Neural cell (in vitro differentiated cells): ENCODE measurements around the gene DCLK1. TPM values are rescaled to one million over a fixed set of nuclear protein-coding genes. Genes with fewer than 3 reads are reported as not detected.

Experiments used
- H2AFZ ChIP-seq: fragments of 200-600, 300-800 bp; sonication (generic), shearing (Covaris generic); 2 replicates; pipeline ENCODE4 v1.6.0; 2014; ENCODE audit warnings: low read depth, mild to moderate bottlenecking, antibody characterized with exemption, low read length, moderate library complexity
- H3F3A ChIP-seq: fragments of 200-600 bp; shearing (Covaris generic); 2 replicates; pipeline ENCODE4 v1.6.1; 2016; ENCODE audit warnings: mild to moderate bottlenecking, moderate library complexity, mixed read lengths, antibody characterized with exemption, low read length; ENCODE audit not compliant: insufficient read depth, poor library complexity, severe bottlenecking
- H3K27ac ChIP-seq: fragments of 200-600, 300-800 bp; sonication (generic), shearing (Covaris generic); 2 replicates; pipeline ENCODE4 v1.5.1; 2014; ENCODE audit warnings: mild to moderate bottlenecking, low read length, moderate library complexity
- H3K27me3 ChIP-seq: fragments of 300-800, 200-600 bp; sonication (generic), shearing (Covaris generic); 2 replicates; pipeline ENCODE4 v1.6.0; 2014; ENCODE audit warnings: mild to moderate bottlenecking, low read depth, low read length, moderate library complexity; ENCODE audit not compliant: insufficient read depth
- H3K36me3 ChIP-seq: fragments of 300-800, 200-600 bp; sonication (generic), shearing (Covaris generic); 2 replicates; pipeline ENCODE4 v1.5.1; 2014; ENCODE audit warnings: mild to moderate bottlenecking, antibody characterized with exemption, low read length, moderate library complexity; ENCODE audit not compliant: insufficient read depth
- H3K4me2 ChIP-seq: fragments of 300-800, 200-600 bp; sonication (generic), shearing (Covaris generic); 2 replicates; pipeline ENCODE4 v1.6.0; 2014; ENCODE audit warnings: mild to moderate bottlenecking, low read length
- H3K4me3 ChIP-seq: fragments of 300-800, 200-600 bp; sonication (generic), shearing (Covaris generic); 2 replicates; pipeline ENCODE4 v1.5.1; 2014; ENCODE audit warnings: mild to moderate bottlenecking, low read length, moderate library complexity
- H3K79me2 ChIP-seq: fragments of 200-600 bp; shearing (Covaris generic); replicated peaks from 2 replicates; pipeline ENCODE4 v1.6.0; 2014; ENCODE audit warnings: mild to moderate bottlenecking, low read length, moderate library complexity; ENCODE audit not compliant: insufficient read depth
- H3K9ac ChIP-seq: fragments of 300-800, 200-600 bp; sonication (generic), shearing (Covaris generic); 2 replicates; pipeline ENCODE4 v1.6.1; 2016; ENCODE audit warnings: mild to moderate bottlenecking, low read length, mixed read lengths
- H3K9me2 ChIP-seq: fragments of 200-600 bp; shearing (Covaris generic); 2 replicates; pipeline ENCODE4 v1.6.1; 2016; ENCODE audit warnings: mild to moderate bottlenecking, low read length, mixed read lengths; ENCODE audit not compliant: insufficient read depth
- H3K9me3 ChIP-seq: fragments of 200-600, 300-800 bp; sonication (generic), shearing (Covaris generic); 2 replicates; pipeline ENCODE4 v1.6.1; 2016; ENCODE audit warnings: mild to moderate bottlenecking, mixed run types, low read length, moderate library complexity, mixed read lengths
- H4K20me1 ChIP-seq: fragments of 200-600 bp; shearing (Covaris generic); 2 replicates; pipeline ENCODE4 v1.6.1; 2016; ENCODE audit warnings: mild to moderate bottlenecking, mixed run types; ENCODE audit not compliant: insufficient read depth
- EP300 ChIP-seq: fragments of 450-650 bp; conservative IDR thresholded peaks from 2 replicates; pipeline ENCODE4 v1.6.1; 2014; ENCODE audit warnings: antibody characterized with exemption, mild to moderate bottlenecking, moderate library complexity; ENCODE audit not compliant: poor library complexity, severe bottlenecking
- EZH2 ChIP-seq: fragments of 200-600, 300-800 bp; shearing (Covaris generic), sonication (generic); IDR thresholded peaks from 2 replicates; pipeline ENCODE4 v1.6.1; 2014; ENCODE audit warnings: antibody characterized with exemption, low read length, borderline replicate concordance, mild to moderate bottlenecking; ENCODE audit not compliant: insufficient read depth, poor library complexity, severe bottlenecking
- MXI1 ChIP-seq: fragments of 450-650 bp; conservative IDR thresholded peaks from 2 replicates; pipeline ENCODE4 v1.6.1; 2014; ENCODE audit warnings: antibody characterized with exemption, mild to moderate bottlenecking; ENCODE audit not compliant: poor library complexity, severe bottlenecking
- POLR2AphosphoS5 ChIP-seq: IDR thresholded peaks from 2 replicates; pipeline ENCODE4 v1.6.1; 2012
- SMC3 ChIP-seq: fragments of 450-650 bp; conservative IDR thresholded peaks from 2 replicates; pipeline ENCODE4 v1.6.1; 2014; ENCODE audit warnings: antibody characterized with exemption, mild to moderate bottlenecking, moderate library complexity; ENCODE audit not compliant: poor library complexity
- TAF1 ChIP-seq: IDR thresholded peaks from 2 replicates; pipeline ENCODE4 v1.6.1; 2012; ENCODE audit warnings: low read depth
- polyA plus RNA-seq: library from polyadenylated mRNA; depleted of rRNA; stranded (reverse); fragments of >200 nt; gene quantifications from 2 replicates; pipeline ENCODE4 v1.2.3, GENCODE V29; 2014
- TF ChIP-seq, protein P1 (sequence below): IDR thresholded peaks from 2 replicates; pipeline ENCODE4 v1.6.1; 2012; ENCODE audit warnings: borderline replicate concordance

Gene DCLK1
- polyA plus RNA-seq, 1 donor from 2014 or later = 124 TPM

DNA sequence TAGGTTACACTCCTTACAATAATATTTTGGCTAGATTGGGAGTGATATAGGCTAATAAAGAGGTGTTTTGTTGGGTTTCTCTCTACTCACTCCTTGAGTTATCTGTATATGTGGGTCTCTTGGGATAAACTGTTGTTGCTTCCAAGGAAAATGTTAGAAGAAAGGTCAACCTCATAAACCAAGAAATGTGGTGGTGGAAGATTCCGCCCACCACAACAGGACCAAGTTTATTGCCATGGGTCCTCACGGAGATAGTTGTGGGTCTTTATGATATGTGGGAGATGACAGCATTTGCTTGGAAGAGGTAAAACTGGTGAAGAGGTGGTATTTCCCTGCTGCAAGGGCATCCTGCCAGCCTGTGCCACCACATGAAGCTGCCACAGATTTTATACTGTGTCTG is 259.6 kb downstream of the DCLK1 start:
- no peak overlapping the region for H2AFZ ChIP-seq
- H3K27me3 ChIP-seq = no peaks in the 10 kb centered on the region
- H3K4me3 ChIP-seq = no peak overlapping the region
- H3K9me2 ChIP-seq = no peaks in the 10 kb centered on the region
- no peaks in the 10 kb centered on the region for H3K79me2 ChIP-seq
- no peaks in the 10 kb centered on the region for H4K20me1 ChIP-seq
- H3K27ac ChIP-seq = no peak overlapping the region
- no peak overlapping the region for H3K4me2 ChIP-seq
- H3F3A ChIP-seq = no peaks in the 10 kb centered on the region
- no peaks in the 10 kb centered on the region for H3K36me3 ChIP-seq
- H3K9ac ChIP-seq = no peak overlapping the region
- no peak for TF ChIP-seq TAF1
- no peak for TF ChIP-seq SMC3
- no peak for TF ChIP-seq POLR2AphosphoS5
- no peak for TF ChIP-seq MXI1
- TF ChIP-seq, protein P1, sequence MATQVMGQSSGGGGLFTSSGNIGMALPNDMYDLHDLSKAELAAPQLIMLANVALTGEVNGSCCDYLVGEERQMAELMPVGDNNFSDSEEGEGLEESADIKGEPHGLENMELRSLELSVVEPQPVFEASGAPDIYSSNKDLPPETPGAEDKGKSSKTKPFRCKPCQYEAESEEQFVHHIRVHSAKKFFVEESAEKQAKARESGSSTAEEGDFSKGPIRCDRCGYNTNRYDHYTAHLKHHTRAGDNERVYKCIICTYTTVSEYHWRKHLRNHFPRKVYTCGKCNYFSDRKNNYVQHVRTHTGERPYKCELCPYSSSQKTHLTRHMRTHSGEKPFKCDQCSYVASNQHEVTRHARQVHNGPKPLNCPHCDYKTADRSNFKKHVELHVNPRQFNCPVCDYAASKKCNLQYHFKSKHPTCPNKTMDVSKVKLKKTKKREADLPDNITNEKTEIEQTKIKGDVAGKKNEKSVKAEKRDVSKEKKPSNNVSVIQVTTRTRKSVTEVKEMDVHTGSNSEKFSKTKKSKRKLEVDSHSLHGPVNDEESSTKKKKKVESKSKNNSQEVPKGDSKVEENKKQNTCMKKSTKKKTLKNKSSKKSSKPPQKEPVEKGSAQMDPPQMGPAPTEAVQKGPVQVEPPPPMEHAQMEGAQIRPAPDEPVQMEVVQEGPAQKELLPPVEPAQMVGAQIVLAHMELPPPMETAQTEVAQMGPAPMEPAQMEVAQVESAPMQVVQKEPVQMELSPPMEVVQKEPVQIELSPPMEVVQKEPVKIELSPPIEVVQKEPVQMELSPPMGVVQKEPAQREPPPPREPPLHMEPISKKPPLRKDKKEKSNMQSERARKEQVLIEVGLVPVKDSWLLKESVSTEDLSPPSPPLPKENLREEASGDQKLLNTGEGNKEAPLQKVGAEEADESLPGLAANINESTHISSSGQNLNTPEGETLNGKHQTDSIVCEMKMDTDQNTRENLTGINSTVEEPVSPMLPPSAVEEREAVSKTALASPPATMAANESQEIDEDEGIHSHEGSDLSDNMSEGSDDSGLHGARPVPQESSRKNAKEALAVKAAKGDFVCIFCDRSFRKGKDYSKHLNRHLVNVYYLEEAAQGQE = no peak
- no peak for TF ChIP-seq EP300
- no peak for TF ChIP-seq EZH2
- H3K9me3 ChIP-seq = no peaks in the 10 kb centered on the region

DNA sequence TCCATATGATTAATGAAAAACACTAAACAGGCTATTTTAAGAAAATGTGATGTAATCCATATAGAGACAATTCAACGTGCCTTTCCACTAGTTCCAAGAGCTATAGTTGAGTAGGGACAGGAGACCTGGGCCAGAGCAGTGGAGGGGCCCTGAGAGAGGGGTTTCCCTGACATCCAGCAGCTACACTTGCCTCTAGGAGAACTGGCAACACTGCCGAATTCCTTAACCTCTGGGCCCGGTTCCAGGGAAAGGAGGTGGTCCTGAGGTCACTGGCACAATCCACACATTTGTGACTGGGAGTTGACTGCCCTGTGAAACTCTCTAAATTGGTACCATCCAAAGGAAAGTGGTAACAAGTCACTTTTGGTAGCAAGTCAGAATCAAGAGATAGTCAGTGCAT is 264.4 kb downstream of the DCLK1 start:
- H3K4me2 ChIP-seq = no peak overlapping the region
- H3K27me3 ChIP-seq = no peaks in the 10 kb centered on the region
- no peaks in the 10 kb centered on the region for H3K9me3 ChIP-seq
- H3K36me3 ChIP-seq = no peaks in the 10 kb centered on the region
- no peak overlapping the region for H3K9ac ChIP-seq
- no peaks in the 10 kb centered on the region for H3K9me2 ChIP-seq
- H3K4me3 ChIP-seq = no peak overlapping the region
- no peaks in the 10 kb centered on the region for H3F3A ChIP-seq
- H3K27ac ChIP-seq = no peak overlapping the region
- TF ChIP-seq, protein P1 = no peak
- no peak for TF ChIP-seq MXI1
- no peak for TF ChIP-seq EZH2
- no peak for TF ChIP-seq SMC3
- no peak overlapping the region for H2AFZ ChIP-seq
- H3K79me2 ChIP-seq = no peaks in the 10 kb centered on the region
- H4K20me1 ChIP-seq = no peaks in the 10 kb centered on the region
